A673 (cell line): Measurements from ENCODE around the gene SMIM28. TPM values are rescaled to one million over a fixed set of nuclear protein-coding genes. Genes with fewer than 3 reads are reported as not detected.

Source experiments
- BruUV-seq: library from RNA; stranded (reverse); fragments of 400-500 nt; replicated peaks from 2 replicates; lab custom pipeline; 2021; lab: Mats Ljungman, UMichigan
- CTCF ChIA-PET: fragments of 300-600 bp; sonication (Branson Sonifier 250); formaldehyde crosslinking; loops from one replicate; lab custom pipeline; 2022; ENCODE audit warnings: antibody characterized with exemption; lab: Charles Lee
- POLR2A ChIA-PET: fragments of 300-600 bp; sonication (Branson Sonifier 250); formaldehyde crosslinking; loops from one replicate; lab custom pipeline; 2022; ENCODE audit warnings: antibody characterized with exemption; ENCODE audit not compliant: low non-redundant PET; lab: Charles Lee
- DNase-seq: peaks from one replicate; pipeline ENCODE4 v3.0.0-alpha.2; 2015; ENCODE audit warnings: low spot score
- H3K27ac ChIP-seq: fragments of 200-600 bp; sonication (generic); 2 replicates; pipeline ENCODE4 v1.5.1; 2016; ENCODE audit warnings: mixed run types, low read depth, mild to moderate bottlenecking, mixed read lengths, antibody characterized with exemption, low read length; ENCODE audit not compliant: poor library complexity, severe bottlenecking
- H3K27me3 ChIP-seq: fragments of 200-600 bp; sonication (generic); replicated peaks from 2 replicates; pipeline ENCODE4 v1.6.1; 2017; ENCODE audit warnings: mixed run types, low read depth, mild to moderate bottlenecking, mixed read lengths, antibody characterized with exemption, low read length; ENCODE audit not compliant: insufficient read depth, poor library complexity
- H3K36me3 ChIP-seq: fragments of 200-600 bp; sonication (generic); 2 replicates; pipeline ENCODE4 v1.6.1; 2016; ENCODE audit warnings: mixed run types, mild to moderate bottlenecking, mixed read lengths, antibody characterized with exemption, low read length; ENCODE audit not compliant: insufficient read depth, poor library complexity, severe bottlenecking
- H3K4me1 ChIP-seq: fragments of 200-600 bp; sonication (generic); 2 replicates; pipeline ENCODE4 v1.6.1; 2017; ENCODE audit warnings: mixed run types, mild to moderate bottlenecking, mixed read lengths, antibody characterized with exemption, low read length; ENCODE audit not compliant: insufficient read depth, poor library complexity, severe bottlenecking
- H3K4me3 ChIP-seq: fragments of 200-600 bp; sonication (generic); 2 replicates; pipeline ENCODE4 v1.5.1; 2016; ENCODE audit warnings: low read depth, mixed run types, mild to moderate bottlenecking, mixed read lengths, low read length; ENCODE audit not compliant: poor library complexity, severe bottlenecking
- H3K9me3 ChIP-seq: fragments of 200-600 bp; sonication (generic); 2 replicates; pipeline ENCODE4 v1.6.1; 2016; ENCODE audit warnings: mixed run types, low read depth, mild to moderate bottlenecking, mixed read lengths, antibody characterized with exemption, low read length; ENCODE audit not compliant: poor library complexity, severe bottlenecking
- CTCF ChIP-seq: fragments of 300-800, 200-600 bp; sonication (generic); conservative IDR thresholded peaks from 2 replicates; pipeline ENCODE4 v1.5.1; 2017; ENCODE audit warnings: low read depth, mild to moderate bottlenecking, antibody characterized with exemption, low read length, moderate library complexity, mixed read lengths
- EZH2 ChIP-seq: fragments of 200-600 bp; sonication (generic); IDR thresholded peaks from 2 replicates; pipeline ENCODE4 v1.6.1; 2017; ENCODE audit warnings: borderline replicate concordance, low read depth, mild to moderate bottlenecking, mixed read lengths, antibody characterized with exemption, low read length; ENCODE audit not compliant: poor library complexity, severe bottlenecking
- intact Hi-C: fragments of 100-400 bp; cut with micrococcal nuclease; formaldehyde crosslinking; loops from one replicate; pipeline ENCODE4 v1.10.0; 2022; ENCODE audit not compliant: unreplicated experiment
- total RNA-seq: library from RNA; stranded (reverse); gene quantifications from 2 replicates; pipeline ENCODE4 v1.2.3, GENCODE V29; 2021

SMIM28 gene
- total RNA-seq, 1 experiment from 2014 or later = not detected

GRCh38 chr6:138421089-138421488 is 43.4 kb downstream of the SMIM28 start:
- no peaks in the 10 kb centered on the region for H3K27me3 ChIP-seq
- H3K27ac ChIP-seq = no peak overlapping the region
- H3K36me3 ChIP-seq = no peaks in the 10 kb centered on the region
- no TSS peak for BruUV-seq
- no peaks in the 10 kb centered on the region for H3K9me3 ChIP-seq
- DNase-seq = no peak
- ChIA-PET POLR2A (no interaction called here), CTCF (no interaction called here)
- no peaks in the 10 kb centered on the region for H3K4me1 ChIP-seq
- no peak overlapping the region for H3K4me3 ChIP-seq
- TF ChIP-seq CTCF (no peak), EZH2 (no peak)
- intact Hi-C loops = no loop called here

- ChIA-PET CTCF (no interaction called here), POLR2A (no interaction called here)
- Histone ChIP-seq H3K4me3 (no peak overlapping the region), H3K27ac (no peak overlapping the region), H3K9me3 (no peaks in the 10 kb centered on the region), H3K27me3 (no peaks in the 10 kb centered on the region), H3K36me3 (no peaks in the 10 kb centered on the region), H3K4me1 (no peaks in the 10 kb centered on the region)
- BruUV-seq = no TSS peak
- no peak for TF ChIP-seq CTCF
- no peak for TF ChIP-seq EZH2
- intact Hi-C loops = no loop called here
- DNase-seq = no peak
These were observed 43.9 kb downstream of the SMIM28 start for GRCh38 chr6:138421608-138422007.

GRCh38 chr6:138422861-138423260 is 45.2 kb downstream of the SMIM28 start:
- no peaks in the 10 kb centered on the region for H3K27me3 ChIP-seq
- no TSS peak for BruUV-seq
- no peaks in the 10 kb centered on the region for H3K36me3 ChIP-seq
- no peak for DNase-seq
- intact Hi-C loops = no loop called here
- no peaks in the 10 kb centered on the region for H3K4me1 ChIP-seq
- no peak overlapping the region for H3K4me3 ChIP-seq
- ChIA-PET CTCF (interaction anchor here (0.6 kb wide), 1 partner anchor 796 kb away, joined by 3 read pairs; no protein-coding TSS in a partner anchor), POLR2A (no interaction called here)
- H3K27ac ChIP-seq = no peak overlapping the region
- H3K9me3 ChIP-seq = no peaks in the 10 kb centered on the region
- TF ChIP-seq EZH2 (no peak), CTCF (no peak)
